NCI-H2196 (cell line): Measurements from ENCODE around the gene SUCLG2.

Experiments used
- DNase-seq: peaks from one replicate; lab custom pipeline; 2025; ENCODE audit not compliant: unreplicated experiment; lab: John Stamatoyannopoulos, UW

The SUCLG2 gene

GRCh38 chr3:67649681-67650080 is 4.7 kb downstream of the SUCLG2 start:
- no peak for DNase-seq

GRCh38 chr3:67648701-67649100 is 5.7 kb downstream of the SUCLG2 start:
- DNase-seq, result no peak

- DNase-seq, result no peak
Measured at GRCh38 chr3:67648229-67648628, 6.2 kb downstream of the SUCLG2 start.

DNA sequence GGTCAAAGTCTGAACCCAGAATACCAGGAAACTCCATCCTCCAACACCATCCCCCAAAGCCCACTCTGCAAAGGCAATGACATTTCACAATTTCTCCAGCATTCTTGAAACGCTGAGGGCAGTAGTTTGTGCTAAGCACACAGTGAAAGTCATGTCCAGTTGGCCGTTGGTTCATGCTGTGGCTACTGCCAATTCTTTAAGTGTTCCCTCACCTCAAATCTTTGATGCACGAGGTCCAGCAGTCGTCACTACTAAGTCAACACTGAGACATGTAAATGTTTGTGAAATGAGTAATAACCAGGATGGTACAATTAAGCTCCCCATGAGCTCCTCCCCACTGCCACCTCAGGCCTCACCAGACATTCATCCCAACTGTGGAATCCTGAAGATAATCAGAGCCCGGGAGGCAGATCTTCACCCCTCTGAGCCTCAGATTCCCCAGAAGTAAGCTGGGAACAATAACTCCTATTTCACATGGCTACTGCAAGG is 7.0 kb downstream of the SUCLG2 start:
- peak; percentile 7 for DNase-seq

- DNase-seq, result no peak
Measured at GRCh38 chr3:67646586-67647234, 7.7 kb downstream of the SUCLG2 start.

DNA sequence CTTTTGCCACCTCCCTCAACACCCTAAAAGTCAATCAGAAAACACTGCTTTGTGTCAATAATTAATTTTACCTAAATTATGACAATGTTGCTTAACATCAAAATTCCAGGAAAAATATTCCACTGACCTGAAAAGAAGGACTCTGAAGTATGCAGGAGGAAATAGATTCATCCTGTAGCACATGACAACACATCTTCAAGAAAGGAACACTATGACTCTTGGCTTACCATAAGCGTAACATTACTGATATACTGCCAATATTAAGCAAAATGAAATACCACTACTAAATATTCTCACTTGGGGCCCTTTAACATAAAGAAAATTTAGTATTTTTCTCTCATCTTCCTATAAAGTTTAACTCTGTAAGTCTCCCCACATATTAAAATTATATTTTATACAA is 9.6 kb downstream of the SUCLG2 start:
- no peak for DNase-seq

DNA sequence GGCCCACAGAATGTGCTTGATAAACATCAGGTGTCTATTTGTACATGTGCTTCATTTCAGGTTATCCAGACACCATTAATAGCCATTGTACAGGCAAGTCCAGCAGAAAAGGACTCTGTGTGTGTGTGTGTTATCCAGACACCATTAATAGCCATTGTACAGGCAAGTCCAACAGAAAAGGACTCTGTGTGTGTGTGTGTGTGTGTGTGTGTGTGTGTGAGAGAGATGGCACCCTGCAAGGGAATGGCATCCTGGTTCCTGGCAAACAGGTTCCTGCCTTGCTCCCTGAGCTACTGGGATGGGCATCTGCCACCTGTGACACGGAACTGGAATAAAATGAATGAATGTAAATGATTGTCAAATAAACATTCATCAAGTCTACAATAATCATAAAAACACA is 11.7 kb downstream of the SUCLG2 start:
- DNase-seq, result no peak

GRCh38 chr3:67642190-67642589 is 12.2 kb downstream of the SUCLG2 start:
- DNase-seq, result no peak

GRCh38 chr3:67641451-67641850 is 13.0 kb downstream of the SUCLG2 start:
- no peak for DNase-seq

- no peak for DNase-seq
Measured at GRCh38 chr3:67640023-67640660, 14.3 kb downstream of the SUCLG2 start.

DNA sequence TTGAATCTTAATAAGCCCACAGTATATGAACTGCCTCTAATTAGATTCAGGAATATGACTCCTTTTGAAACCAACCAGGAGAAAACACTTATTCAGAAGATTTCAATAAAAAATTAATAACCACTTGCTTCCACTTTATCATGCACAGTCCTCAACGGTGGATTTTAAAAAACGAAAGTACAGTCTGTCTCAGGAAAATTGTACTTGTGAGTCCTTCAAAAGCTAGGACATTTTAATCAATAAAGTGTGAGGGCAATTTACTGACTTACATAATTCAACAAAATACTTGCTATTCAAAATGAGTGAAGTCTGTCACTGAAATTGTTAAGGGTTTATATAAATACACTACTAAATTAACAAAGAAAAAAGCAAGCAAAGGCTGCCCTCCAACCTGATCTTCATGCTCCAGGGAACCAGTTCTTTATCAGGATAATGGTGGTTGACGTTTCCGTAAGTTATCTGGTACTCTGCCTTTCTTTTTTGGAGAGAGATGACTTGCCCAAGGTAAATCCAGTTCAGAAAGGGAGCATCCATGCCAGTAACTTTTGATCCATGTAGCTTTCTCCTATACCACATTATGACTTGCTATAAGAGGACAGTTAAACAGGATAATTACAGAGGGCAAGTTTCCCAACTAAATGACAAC is 17.0 kb downstream of the SUCLG2 start:
- DNase-seq, result no peak

- no peak for DNase-seq
Measured at GRCh38 chr3:67635806-67636205, 18.6 kb downstream of the SUCLG2 start.

- DNase-seq, result no peak
Measured at GRCh38 chr3:67635257-67635656, 19.2 kb downstream of the SUCLG2 start.

- no peak for DNase-seq
Measured at GRCh38 chr3:67630666-67631362, 23.6 kb downstream of the SUCLG2 start.

DNA sequence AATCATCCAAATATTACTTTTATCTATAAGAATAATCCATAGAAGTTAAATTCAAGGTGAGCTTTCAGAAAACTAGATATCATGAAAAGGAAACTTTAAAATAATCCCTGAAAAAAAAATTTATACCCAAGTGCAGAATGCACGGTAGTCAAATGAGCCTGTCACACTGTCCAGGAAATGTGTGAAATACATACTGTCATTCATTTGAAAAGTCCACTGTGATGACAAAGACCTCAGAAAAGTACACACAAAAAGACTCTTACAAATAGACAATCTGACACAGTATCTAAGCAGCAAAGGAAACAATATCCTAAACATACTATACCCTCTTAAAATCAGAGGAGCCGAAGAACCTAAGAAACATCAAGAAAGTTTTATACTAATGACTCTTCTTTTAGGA is 29.7 kb downstream of the SUCLG2 start:
- DNase-seq, result no peak

- DNase-seq, result no peak
Measured at GRCh38 chr3:67624078-67624477, 30.3 kb downstream of the SUCLG2 start.

GRCh38 chr3:67622652-67623051 is 31.8 kb downstream of the SUCLG2 start:
- DNase-seq, result no peak

DNA sequence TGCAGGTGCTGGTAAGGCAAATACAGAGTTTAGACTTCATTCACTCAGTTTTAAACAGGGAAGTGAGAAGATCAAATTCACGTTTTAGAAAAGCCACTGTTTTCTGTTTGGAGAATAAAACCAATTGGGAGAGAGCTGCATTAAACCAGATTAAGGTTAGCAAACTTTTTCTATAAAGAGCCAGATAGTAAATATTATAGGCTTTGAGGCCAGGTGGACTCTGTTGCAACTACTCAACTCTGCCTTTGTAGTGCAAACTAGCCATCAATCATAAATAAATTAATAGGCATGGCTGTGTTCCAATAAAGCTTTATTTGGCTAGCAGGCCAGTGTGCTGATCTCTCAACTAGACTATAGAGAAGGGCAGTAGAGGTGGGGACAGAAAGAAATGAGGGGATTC is 33.5 kb downstream of the SUCLG2 start:
- no peak for DNase-seq

DNA sequence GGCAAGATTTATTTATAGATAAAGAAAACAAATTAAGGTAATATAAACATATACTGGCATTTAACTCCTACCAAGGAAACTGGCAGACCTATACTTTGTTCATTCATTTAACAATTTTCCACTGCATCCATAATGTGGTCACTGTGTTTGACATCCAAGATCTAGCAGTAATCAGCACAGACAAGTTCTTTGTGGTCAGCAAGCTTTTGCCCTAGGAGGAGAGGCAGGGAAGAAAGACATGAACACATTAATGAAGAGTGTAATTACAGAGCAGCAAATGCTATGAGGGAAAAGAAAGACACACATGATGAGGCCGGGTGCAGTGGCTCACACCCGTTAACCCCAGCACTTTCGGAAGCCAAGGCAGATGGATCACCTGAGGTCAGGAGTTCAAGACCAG is 34.4 kb downstream of the SUCLG2 start:
- DNase-seq, result no peak

- DNase-seq, result no peak
Measured at GRCh38 chr3:67617518-67617917, 36.9 kb downstream of the SUCLG2 start.

- DNase-seq, result no peak
Measured at GRCh38 chr3:67616046-67616445, 38.4 kb downstream of the SUCLG2 start.

DNA sequence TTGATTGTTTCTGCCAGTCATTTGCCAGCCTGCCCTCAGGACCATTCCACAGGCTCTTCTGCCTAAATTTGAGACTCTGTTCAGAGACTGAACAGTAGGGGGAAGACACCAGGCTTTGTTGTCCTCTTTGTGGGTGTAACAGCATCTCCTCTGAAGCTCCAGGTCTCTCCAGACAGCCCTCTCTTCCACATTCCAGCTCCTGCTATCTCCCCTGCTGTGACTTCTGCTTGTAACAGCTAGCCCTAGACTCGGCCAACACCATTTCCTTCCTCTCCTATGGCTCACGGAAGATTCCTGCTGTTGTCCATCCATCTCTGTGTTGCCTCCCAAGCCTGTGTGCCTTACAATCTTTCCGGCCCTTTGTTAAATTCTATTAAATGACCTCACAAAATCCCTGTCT is 40.2 kb downstream of the SUCLG2 start:
- DNase-seq, result no peak
